Islet of Langerhans (tissue), 1 donor: ENCODE measurements around the gene SECTM1.
"Not testable (repeated sequence)": the region's sequence is repeated elsewhere in the genome, so short reads cannot be mapped to it uniquely, and the experiment has no call there.

Experiments used
- FAIRE-seq: peaks from one replicate; lab custom pipeline; 2011; peaks lifted over from hg19 to GRCh38; lab: Jason Lieb, UNC

Gene SECTM1

DNA sequence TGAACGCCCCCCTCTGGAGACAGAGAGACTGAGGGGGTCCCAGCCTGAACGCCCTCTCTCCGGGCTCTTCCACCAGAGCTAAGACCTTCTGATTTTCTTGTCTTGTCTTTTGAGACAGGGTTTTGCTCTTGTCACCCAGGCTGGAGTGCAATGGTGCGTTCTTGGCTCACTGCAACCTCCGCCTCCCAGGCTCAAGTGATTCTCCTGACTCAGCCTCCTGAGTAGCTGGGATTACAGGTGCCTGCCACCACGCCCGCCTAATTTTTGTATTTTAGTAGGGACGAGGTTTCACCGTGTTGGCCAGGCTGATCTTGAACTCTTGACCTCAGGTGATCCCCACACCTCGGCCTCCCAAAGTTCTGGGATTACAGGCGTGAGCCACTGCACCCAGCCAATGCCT is 14.4 kb upstream of the SECTM1 start:
- FAIRE-seq = not testable (repeated sequence)

- no peak for FAIRE-seq
These were observed 13.1 kb upstream of the SECTM1 start for GRCh38 chr17:82346342-82347300.

DNA sequence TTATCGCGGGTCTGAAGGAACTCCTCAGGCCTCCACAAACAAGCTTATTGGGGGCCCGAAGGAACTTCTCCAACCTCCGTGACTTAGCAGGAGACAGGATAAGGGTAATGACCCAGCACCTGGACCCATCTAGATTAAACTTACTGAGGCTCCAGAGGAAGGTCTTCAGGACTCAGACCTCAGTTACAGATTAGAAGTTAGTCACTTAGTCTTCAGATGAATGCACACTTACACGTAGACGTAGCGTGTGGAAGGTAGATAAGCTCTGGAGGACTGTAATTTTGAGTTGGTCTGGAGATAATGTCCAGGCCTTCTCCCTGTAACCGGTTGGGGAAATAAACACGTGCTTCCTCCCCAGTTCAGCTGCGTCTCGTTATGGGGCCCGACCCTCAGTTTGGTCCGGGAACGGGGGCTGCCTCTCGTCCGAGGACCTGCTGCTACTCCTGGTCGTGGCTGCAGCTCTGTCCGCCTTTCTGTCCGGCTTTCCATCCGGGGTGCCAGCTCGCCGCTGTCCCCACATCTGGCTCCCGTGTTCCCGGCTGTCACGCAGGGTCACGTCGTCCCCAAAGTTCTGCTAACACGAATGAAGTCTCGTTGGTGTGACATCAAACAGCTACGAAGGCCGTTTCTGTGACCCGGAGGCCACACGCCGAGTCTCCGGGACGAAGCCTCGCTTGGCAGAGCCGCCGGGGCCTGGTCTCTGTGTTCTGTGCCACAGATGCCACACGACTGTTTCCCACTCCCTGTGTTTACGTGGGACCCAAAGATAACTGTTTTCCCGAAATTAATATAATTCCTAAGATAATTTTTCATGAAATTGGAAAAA is 11.8 kb upstream of the SECTM1 start:
- no peak for FAIRE-seq

DNA sequence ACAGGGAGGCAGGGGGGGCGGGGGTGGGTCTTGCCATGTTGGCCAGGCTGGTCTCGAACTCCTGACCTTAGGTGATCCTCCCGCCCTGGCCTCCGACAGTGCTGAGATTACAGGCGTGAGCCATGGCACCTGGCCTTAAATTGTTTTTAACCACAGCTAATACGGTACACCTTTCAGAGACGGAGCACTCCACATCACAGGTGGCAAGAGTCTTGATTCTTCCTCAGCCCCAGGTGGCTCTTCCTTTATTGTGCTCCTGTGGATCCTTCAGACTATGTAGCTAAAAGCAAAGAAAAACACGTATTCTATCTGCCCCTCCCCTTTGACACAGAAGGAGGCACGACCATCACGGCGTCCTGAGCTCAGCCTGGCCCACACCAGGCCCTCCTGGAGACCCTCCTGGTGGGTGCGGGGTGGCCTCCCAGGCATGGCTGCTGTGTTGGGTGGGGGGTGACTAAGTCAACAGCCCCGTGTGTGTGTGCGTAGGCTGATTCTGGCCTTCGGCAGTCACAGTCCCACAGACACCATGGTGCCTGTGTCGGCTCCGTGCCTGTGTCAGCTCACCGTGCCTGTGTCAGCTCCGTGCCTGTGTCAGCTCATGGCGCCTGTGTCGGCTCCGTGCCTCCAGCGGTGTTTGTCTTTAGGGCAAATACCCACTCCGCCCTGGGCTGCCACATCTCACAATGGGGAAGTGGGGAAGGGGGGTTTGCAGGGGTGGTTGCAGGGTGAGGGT is 10.8 kb upstream of the SECTM1 start:
- no peak for FAIRE-seq

GRCh38 chr17:82343560-82343959 is 10.0 kb upstream of the SECTM1 start:
- no peak for FAIRE-seq

DNA sequence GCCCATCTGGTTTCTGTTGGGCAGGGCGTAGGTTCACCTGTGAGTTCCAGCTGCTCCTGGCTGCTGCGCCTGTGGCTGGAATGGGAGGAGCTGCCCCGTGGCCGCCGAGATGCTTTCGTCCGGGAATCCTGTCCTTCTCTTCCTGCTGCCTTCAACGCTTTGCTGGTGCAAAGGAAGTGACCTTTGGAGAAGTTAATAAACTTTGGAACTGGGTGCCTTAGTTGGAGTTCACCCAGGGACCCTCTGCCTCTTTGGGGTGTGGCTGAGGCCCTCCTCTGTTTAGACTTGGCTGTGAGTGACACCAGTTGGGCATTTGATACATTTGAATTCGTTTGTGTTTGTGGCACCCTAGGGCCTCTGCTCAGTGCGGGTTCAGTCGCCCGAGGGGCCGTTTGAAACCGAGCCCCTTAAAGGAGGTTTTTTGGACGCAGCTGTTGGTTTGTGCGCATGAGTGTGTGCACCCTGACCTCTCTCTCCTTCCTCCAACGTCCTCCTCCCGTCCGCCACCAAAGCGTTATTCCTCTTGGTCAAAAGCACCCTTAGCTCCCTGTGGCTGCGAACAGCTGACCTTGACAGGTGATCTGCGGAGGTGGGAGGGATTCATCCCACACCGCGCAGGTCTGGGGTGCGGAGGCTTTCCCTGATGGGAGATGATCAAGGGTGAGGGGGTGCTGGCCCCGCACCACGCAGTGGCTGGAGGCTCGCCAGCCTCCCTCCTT is 9.0 kb upstream of the SECTM1 start:
- no peak for FAIRE-seq

DNA sequence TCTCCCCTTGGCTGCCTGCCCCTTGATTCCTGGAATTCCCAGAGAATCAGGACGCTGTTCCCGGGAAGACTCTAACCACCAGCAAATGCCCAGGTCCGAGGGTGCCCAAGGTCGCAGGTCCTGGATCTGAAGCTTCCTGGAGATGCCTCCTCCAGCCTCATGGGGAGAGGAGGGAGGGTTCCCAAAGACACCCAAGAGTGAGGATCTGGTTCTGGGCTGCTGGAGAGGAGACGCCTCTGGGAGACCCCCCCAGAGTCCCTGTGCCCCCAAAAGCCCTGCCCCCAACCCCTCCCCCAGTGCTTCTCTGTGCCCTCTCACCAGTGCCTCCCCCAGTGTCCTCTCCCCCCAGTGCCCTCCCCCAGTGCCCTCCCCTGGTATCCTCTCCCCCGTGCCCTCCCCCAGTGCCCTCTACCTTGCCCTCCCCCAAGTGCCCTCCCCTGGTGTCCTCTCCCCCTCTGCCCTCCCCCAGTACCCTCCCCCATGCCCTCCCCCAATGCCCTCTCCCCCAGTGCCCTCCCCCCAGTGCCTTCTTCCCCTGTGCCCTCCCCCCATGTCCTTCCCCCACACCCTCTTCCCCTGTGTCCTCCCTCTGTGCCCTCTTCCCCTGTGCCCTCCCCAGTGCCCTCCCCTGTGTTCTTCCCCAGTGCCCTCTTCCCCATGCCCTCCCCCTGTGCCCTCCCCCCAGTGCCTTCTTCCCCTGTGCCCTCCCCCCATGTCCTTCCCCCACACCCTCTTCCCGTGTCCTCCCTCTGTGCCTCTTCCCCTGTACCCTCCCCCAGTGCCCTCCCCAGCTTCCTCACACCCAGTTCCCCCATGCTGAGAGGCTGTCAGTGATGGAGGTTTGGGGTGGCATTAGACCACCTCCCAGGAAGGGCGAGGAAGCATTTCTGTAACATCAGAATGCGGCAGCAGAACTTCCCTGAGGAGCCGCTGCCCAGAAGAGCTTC is 6.3 kb upstream of the SECTM1 start:
- FAIRE-seq = no peak

GRCh38 chr17:82338858-82339633 is 5.5 kb upstream of the SECTM1 start:
- FAIRE-seq = no peak

DNA sequence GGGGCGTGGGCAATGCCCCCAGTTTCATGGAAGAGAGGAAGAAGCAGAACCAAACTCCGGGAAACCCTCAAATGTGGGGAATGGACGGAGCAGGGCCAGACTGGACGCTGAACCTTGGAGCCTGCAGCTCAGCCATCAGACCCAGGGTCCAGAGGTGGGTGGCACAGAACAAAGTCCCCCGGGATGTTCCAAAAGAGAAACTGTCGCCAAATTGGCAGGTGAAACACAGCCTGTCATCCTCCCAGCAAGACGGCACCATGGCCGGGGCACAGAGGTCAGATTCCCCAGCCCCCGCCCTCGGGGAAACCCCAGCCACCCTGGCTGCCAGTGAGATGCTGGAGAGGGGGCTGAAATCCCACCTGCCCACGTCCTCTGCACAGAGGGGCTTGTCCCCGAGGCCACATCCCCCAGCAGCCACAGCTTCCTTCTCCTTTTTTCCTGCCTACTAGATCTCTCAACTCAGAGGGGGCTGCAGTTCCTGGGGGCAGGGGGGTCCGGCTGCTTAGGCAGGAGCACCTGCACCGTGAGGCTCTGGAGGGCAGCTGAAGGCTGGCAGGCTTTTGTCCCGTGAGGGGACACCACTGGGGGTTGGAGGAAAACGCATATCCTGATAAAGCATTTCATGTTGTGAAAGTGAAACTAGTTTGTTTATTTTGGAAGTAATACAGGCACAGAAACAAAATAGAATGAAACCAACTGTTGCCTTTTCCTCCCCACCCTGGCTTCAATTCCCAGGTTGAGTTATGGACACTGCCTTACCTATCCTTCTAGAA is 1.2 kb upstream of the SECTM1 start:
- no peak for FAIRE-seq

DNA sequence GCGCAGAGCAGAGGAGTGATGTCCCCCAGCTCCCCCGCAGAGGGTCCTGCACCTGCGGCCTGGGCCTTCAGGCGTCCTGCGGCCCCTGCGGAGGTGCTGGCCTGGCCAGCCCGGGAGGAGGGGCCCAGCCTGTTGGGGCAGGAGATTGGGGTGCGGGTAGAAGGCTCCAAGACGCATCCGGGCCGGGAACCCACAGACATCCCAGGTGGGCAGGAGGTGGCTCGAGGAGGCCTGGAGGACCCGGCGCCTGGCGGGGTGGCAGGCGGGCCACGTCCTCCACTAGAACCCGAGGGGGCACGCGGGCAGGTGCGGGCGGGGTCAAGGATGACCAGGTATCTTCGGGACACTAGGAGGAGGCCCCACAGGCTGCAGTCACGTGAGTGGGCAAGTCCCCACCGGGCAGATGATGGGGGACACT is 647 bp upstream of the SECTM1 start:
- no peak for FAIRE-seq

- FAIRE-seq = no peak
These were observed 792 bp downstream of the SECTM1 start for GRCh38 chr17:82332669-82333278.

- no peak for FAIRE-seq
These were observed 2.1 kb downstream of the SECTM1 start for GRCh38 chr17:82331345-82331939.

DNA sequence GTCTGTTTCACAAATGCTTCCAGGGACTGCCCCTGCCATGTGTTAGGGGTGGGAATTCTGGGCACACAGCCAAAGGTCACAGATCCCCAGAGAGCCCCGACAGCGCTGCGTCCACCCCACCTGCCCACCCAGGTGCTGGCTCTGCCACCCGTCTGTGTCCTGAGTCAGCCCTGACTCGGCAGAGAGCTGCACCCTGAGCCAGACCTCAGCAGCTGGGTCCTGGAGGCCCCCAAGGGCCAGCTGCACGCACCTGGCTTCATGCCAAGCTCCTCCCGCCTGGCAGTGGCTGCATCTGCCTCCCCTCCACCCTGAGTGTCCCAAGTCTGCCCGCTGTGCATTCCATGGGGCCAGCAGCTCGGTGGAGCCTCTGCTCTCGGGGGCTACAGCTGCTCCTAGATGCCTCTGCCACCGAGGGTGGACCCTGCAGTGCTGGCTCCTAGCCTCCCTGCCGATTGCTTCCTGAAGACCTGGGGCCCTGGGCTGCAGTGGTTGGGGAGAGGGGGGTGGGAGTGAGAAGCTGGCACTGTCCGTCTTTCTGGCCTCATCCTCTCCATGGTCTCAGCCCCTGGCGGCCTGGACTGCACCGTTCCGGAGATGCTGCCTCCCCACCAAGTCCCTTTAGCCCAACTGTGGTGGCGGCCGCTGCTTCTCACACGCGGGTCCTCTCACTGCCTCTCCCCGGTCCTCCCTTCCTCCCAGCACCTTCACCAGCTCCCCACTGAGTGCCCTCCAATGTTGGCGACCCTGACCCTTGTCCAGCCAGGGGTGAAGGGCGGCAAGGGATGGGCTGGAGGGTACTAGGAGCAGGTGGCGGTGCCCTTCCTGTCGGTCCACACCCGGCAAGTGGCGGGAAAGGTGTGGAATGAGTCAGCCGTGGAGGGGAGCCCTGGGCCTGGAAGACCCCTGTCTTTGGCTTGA is 3.0 kb downstream of the SECTM1 start:
- FAIRE-seq = no peak

- no peak for FAIRE-seq
These were observed 3.8 kb downstream of the SECTM1 start for GRCh38 chr17:82329683-82330321.

DNA sequence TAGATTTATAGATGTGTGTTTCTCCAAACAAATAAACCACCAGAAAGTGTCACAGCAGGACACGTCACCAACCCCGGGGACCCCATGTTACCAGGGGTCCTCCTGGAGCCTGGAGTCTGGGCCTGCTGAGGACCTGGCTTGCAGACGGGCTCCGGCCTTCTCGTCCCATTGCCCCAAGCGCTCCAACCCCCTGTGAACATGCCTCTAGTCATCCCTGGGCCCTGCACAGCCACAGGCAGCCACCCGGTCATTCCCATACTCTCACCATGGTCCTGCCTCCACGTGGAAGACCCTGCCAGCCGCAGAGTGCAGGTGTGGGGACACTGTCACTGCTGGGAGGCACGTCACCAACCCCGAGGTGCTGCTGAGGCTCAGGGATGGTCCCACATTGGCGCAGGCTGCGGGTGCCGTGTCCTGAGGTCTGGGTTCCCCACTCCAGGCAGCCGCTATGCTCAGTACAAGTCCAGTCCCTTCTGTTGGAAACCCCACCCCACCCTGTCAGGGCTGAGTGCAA is 4.5 kb downstream of the SECTM1 start:
- no peak for FAIRE-seq
